Stomach (tissue), 9 donors: ENCODE results near the gene WNT3. TPM values are rescaled to one million over a fixed set of nuclear protein-coding genes. Genes with fewer than 3 reads are reported as not detected.

Experiments used
- DNase-seq, 2 donors: peaks; one replicate each; pipeline versions ENCODE4 v3.0.0 to v3.0.0-alpha.2; 2013 to 2019
- H3K27ac ChIP-seq, 5 donors: fragments of 200-600 bp in 4 of 5; sonication (generic) in 4 of 5; one replicate each; pipeline ENCODE4 v1.5.1; 2013 to 2019; ENCODE audit warnings: mild to moderate bottlenecking in 1 of 5, moderate library complexity in 1 of 5
- H3K27me3 ChIP-seq, 3 donors: fragments of 200-600 bp; sonication (generic); one replicate each; pipeline ENCODE4 v1.5.1; 2017 to 2019; ENCODE audit warnings: mixed run types in 1 of 3
- H3K36me3 ChIP-seq, 4 donors: fragments of 200-600 bp; sonication (generic); 1 replicate in 3 of 4; 2 replicates in 1 of 4; pipeline ENCODE4 v1.5.1; 2016 to 2019
- H3K4me1 ChIP-seq, 4 donors: fragments of 200-600 bp; sonication (generic); one replicate each; pipeline ENCODE4 v1.5.1; 2016 to 2019
- H3K4me3 ChIP-seq, 4 donors: fragments of 200-600 bp; sonication (generic) in 3 of 4; one replicate each; pipeline ENCODE4 v1.5.1; 2016 to 2019; ENCODE audit warnings: mild to moderate bottlenecking in 1 of 4
- H3K9me3 ChIP-seq, 4 donors: fragments of 200-600 bp; sonication (generic); one replicate each; pipeline ENCODE4 v1.5.1; 2016 to 2019
- EP300 ChIP-seq: sonication (generic); formaldehyde crosslinking; IDR thresholded peaks from one replicate; pipeline ENCODE4 v1.6.1; 2017; ENCODE audit warnings: antibody characterized with exemption
- POLR2A ChIP-seq, 4 donors: fragments of 450-650 bp; IDR thresholded peaks; one replicate each; pipeline ENCODE4 v1.6.1; 2016; ENCODE audit warnings: antibody characterized with exemption in 4 of 4, control low read depth in 2 of 4, mild to moderate bottlenecking in 1 of 4, moderate library complexity in 1 of 4
- POLR2AphosphoS5 ChIP-seq, 3 donors: sonication (generic); formaldehyde crosslinking; IDR thresholded peaks; one replicate each; pipeline ENCODE4 v1.6.1; 2016; ENCODE audit warnings: antibody characterized with exemption in 3 of 3
- WGBS, 5 donors: extraction: QIAGEN DNeasy Blood & Tissue Kit in 3 of 5; methylation state at CpG; one replicate each; pipeline versions ENCODE4 v1.1.5 to v1.1.7; 2013 to 2018; 5-methylcytosine and 5-hydroxymethylcytosine counted together
- intact Hi-C: fragments of 100-400 bp; cut with DNase I; formaldehyde crosslinking; loops from one replicate; pipeline ENCODE4 v1.15.1; 2023; ENCODE audit warnings: low total_unique reads
- polyA plus RNA-seq, 3 donors: library from polyadenylated mRNA; stranded (reverse); fragments of 200-250 nt; gene quantifications; one replicate each; pipeline ENCODE4 v1.2.3, GENCODE V29; 2013
- total RNA-seq, 5 donors: library from RNA; depleted of rRNA; stranded (reverse); fragments of >200 nt; gene quantifications; one replicate each; pipeline versions ENCODE4 v1.1.0 to v1.2.3, GENCODE V29; 2014 to 2016
- TF ChIP-seq, protein P1 (sequence below), 7 experiments: fragments of 450-650 bp in 4 of 7; fragments of 200-600 bp in 3 of 7; sonication (generic) in 3 of 7; IDR thresholded peaks; one replicate each; pipeline ENCODE4 v1.5.1; 2016 to 2019; ENCODE audit warnings: antibody characterized with exemption in 7 of 7, control low read depth in 2 of 7, mild to moderate bottlenecking in 1 of 7
- donor health status: healthy with polysubstance abuse.
- donor health status: Bipolar disorder and iron deficiency.
- donor health status: healthy.

WNT3 gene
- total and polyA plus RNA-seq, 8 donors: 0.14 to 0.73 (median 0.34) TPM; not detected in 2

DNA sequence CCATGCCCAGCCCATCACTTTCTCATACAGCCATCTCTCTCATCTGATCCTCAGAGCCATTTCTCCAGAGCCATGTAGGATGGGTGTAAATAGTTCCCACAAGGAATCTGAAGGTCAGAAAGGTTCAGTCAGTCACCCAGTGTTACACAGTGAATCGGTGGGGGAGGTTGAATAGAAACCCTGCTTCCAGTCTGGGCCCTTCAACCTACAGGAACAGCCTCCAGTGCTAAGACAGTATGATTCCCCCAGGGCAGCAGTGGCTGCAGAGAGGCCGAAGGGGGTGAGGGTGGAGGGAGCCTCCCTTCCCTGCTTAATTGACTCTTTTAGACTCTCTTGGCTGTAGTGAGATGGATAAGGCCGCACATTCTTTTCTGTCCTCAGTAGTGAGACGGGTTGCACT is 36.5 kb upstream of the WNT3 start:
- Histone ChIP-seq H3K36me3 (no peaks in the 10 kb centered on the region), H3K27ac (no peak overlapping the region), H3K4me1 (peaks cover 10 to 16% (median 15%) of the 10 kb centered on the region in 4 donors), H3K4me3 (no peak overlapping the region), H3K27me3 (peaks cover 15 to 61% (median 28%) of the 10 kb centered on the region in 3 donors), H3K9me3 (no peaks in the 10 kb centered on the region)
- no peak for DNase-seq
- WGBS, 5 donors: 66 to 78% (median 77%) methylated on average over 4 of the region's 4 CpGs
- intact Hi-C loops: no loop called here
- TF ChIP-seq, protein P1, sequence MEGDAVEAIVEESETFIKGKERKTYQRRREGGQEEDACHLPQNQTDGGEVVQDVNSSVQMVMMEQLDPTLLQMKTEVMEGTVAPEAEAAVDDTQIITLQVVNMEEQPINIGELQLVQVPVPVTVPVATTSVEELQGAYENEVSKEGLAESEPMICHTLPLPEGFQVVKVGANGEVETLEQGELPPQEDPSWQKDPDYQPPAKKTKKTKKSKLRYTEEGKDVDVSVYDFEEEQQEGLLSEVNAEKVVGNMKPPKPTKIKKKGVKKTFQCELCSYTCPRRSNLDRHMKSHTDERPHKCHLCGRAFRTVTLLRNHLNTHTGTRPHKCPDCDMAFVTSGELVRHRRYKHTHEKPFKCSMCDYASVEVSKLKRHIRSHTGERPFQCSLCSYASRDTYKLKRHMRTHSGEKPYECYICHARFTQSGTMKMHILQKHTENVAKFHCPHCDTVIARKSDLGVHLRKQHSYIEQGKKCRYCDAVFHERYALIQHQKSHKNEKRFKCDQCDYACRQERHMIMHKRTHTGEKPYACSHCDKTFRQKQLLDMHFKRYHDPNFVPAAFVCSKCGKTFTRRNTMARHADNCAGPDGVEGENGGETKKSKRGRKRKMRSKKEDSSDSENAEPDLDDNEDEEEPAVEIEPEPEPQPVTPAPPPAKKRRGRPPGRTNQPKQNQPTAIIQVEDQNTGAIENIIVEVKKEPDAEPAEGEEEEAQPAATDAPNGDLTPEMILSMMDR (IDR thresholded peaks at IDR 0.05): no peak
- TF ChIP-seq EP300 (no peak), POLR2A (IDR thresholded peaks at IDR 0.05) (no peak), POLR2AphosphoS5 (IDR thresholded peaks at IDR 0.05) (no peak)

DNA sequence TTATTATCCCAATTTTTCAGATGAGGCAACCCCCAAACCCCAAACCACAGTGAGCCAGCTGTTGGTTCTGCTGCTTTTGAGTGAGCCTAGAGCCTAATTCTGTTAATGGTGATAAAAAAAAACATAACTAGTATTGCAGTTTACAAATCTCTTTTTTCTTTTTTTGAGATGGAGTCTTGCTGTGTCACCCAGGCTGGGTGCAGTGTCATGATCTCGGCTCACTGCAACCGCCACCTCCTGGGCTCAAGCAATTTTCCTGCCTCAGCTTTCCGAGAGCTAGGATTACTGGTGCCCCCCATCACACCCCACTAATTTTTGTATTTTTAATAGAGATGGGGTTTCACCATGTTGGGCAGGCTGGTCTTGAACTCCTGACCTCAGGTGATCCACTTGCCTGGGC is 36.0 kb upstream of the WNT3 start:
- intact Hi-C loops: no loop called here
- no peaks in the 10 kb centered on the region for H3K9me3 ChIP-seq
- WGBS, 5 donors: 89 to 94% (median 93%) methylated on average over 3 of the region's 3 CpGs
- TF ChIP-seq, protein P1 (IDR thresholded peaks at IDR 0.05): no peak
- TF ChIP-seq POLR2AphosphoS5 (IDR thresholded peaks at IDR 0.05) (no peak), EP300 (no peak), POLR2A (IDR thresholded peaks at IDR 0.05) (no peak)
- no peak overlapping the region for H3K4me3 ChIP-seq
- no peak for DNase-seq
- H3K4me1 ChIP-seq: peaks cover 10 to 16% (median 15%) of the 10 kb centered on the region in 4 donors
- no peak overlapping the region for H3K27ac ChIP-seq
- H3K27me3 ChIP-seq: peaks cover 15 to 66% (median 28%) of the 10 kb centered on the region in 3 donors
- no peaks in the 10 kb centered on the region for H3K36me3 ChIP-seq

DNA sequence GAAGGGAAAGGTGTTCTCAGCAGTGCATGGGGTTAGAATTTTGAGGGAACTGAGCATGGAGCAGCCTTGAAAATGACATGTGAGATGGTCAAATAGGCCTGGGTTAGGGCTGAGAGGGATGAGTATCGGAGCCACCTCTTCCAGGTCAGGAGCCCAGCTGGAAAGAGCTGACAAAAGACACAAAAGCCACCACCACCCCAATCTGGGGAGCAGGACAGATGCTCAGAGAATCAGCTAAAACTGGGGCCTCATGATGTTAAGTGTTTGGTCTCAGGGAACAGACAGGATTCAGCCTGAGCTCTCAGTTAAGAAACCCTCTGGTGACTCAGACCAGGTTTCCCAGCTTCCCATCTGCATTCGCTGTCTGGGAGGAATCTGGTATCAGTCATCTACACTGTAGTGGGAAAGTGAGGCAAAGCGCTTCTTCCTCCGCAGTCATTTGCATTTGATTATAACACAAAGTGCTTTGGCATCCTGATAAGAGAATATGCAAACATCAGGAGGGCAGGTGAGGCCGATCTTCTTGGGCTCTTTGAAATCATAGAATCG is 35.5 kb upstream of the WNT3 start:
- TF ChIP-seq POLR2AphosphoS5 (IDR thresholded peaks at IDR 0.05) (no peak), POLR2A (IDR thresholded peaks at IDR 0.05) (no peak), EP300 (no peak)
- TF ChIP-seq, protein P1 (IDR thresholded peaks at IDR 0.05): no peak
- Histone ChIP-seq H3K27me3 (peaks cover 15 to 71% (median 32%) of the 10 kb centered on the region in 3 donors), H3K27ac (no peak overlapping the region), H3K9me3 (no peaks in the 10 kb centered on the region), H3K4me1 (peaks cover 10 to 16% (median 15%) of the 10 kb centered on the region in 4 donors), H3K36me3 (no peaks in the 10 kb centered on the region), H3K4me3 (no peak overlapping the region)
- intact Hi-C loops: no loop called here
- no peak for DNase-seq
- 53 to 71% (median 63%) methylated on average over 6 of the region's 6 CpGs for WGBS, 5 donors

- 2 to 3% (median 2%) methylated on average over 22 to 75 of the region's 75 CpGs for WGBS, 5 donors
- intact Hi-C loops: no loop called here
- no peak for TF ChIP-seq EP300
- no peak for TF ChIP-seq POLR2A (IDR thresholded peaks at IDR 0.05)
- TF ChIP-seq POLR2AphosphoS5 (IDR thresholded peaks at IDR 0.05): no peak
- TF ChIP-seq, protein P1 (IDR thresholded peaks at IDR 0.05): no peak
- no peak within 1 kb of the TSS for H3K27ac ChIP-seq
- DNase-seq: peak; percentile 57 to 84
- peak within 1 kb of the TSS; percentile 38 to 54 (median 44) for H3K4me3 ChIP-seq
- no peaks in the 10 kb centered on the region for H3K36me3 ChIP-seq
- peaks cover 10 to 16% (median 15%) of the 10 kb centered on the region in 4 donors for H3K4me1 ChIP-seq
- H3K27me3 ChIP-seq: peaks cover 15 to 89% (median 32%) of the 10 kb centered on the region in 3 donors
- no peaks in the 10 kb centered on the region for H3K9me3 ChIP-seq
These were observed 32.7 kb upstream of the WNT3 start, which contains the start of gene WNT9B for GRCh38 chr17:46851029-46851741. Gene WNT9B (plus strand): TSS chr17:46851583. CDS start chr17:46851639, 56 bp downstream.
